ENCODE data around the gene ZDHHC18.
A peak's percentile ranks its signal among the peaks of the same experiment; 100 is the strongest.
"Not testable (repeated sequence)": the region's sequence is repeated elsewhere in the genome, so short reads cannot be mapped to it uniquely, and the experiment has no call there.

Gene ZDHHC18

DNA sequence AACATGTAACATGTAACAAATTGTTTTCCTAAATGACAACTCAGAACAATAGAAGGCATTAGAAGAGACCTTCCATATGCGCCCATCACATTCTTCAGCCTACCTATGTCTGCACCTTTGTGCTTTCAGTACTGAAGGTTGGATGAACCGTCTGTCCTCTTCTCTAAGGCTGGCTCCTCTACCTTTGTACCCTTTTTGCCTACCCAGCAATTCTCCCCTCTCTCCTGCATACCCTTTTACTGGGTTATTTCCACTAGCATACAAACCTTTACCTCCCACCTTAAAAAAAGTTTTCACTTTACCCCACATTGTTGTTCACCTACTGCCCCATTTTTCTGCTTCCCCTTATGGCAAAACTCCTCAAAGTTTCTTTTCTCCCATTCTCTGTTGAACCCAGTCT is 33.6 kb upstream of the ZDHHC18 start:
- DNase-seq: no peak

- DNase-seq: no peak
Observed at GRCh38 chr1:26794391-26794790, 32.1 kb upstream of the ZDHHC18 start.

- no peak for DNase-seq
Observed at GRCh38 chr1:26797627-26798026, 28.9 kb upstream of the ZDHHC18 start.

DNA sequence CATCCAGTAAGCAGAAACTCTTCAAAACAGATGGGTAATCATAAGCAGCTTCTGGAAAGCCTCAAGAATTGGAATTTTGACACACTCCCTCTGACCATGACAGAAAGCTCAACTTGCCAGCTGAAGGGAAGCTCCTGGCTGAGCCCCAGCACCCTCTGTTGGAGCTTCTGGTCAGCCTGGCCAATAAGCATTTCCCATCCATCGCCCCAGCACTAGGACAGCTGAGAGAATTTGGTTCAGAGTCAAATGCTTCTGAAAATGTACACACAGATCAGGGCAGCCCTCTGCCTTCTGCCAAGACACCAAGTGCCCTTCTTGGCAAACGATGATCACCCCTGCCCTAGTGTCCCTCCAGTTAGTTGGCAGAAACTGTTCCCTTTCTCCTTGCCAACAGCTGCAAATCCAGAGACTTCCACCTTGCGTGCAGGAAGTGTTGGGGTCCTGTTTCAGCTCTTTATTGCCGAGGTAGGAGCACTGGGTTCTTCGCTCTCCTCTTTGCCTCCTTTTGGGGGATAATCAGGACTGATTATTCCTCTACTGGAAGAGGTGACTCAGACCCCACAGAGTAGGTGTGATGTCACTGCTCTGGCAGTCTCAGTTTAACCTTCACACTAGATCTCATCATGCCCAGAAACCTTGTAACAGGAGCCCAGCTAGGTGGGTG is 26.9 kb upstream of the ZDHHC18 start:
- peak; percentile 75 for DNase-seq

GRCh38 chr1:26803932-26804331 is 22.6 kb upstream of the ZDHHC18 start:
- DNase-seq: not testable (repeated sequence)

DNA sequence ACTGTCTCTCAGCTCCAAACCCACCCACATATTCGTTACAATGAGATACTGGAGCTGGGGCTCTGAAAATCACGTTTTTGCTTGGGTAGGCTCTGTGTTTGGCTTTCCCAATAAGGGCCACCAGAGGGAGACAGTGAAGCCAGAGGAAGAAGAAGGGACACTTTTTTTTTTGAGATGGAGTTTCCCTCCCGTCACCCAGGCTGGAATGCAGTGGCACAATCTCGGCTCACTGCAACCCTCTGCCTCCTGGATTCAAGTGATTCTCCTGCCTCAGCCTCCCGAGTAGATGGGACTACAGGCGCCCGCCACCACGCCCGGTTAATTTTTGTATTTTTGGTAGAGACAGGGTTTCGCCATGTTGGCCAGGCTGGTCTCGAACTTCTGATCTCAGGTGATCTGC is 16.4 kb upstream of the ZDHHC18 start:
- peak; percentile 33 for DNase-seq

- DNase-seq: no peak
Observed at GRCh38 chr1:26811057-26811456, 15.4 kb upstream of the ZDHHC18 start.

- DNase-seq: no peak
Observed at GRCh38 chr1:26811708-26812107, 14.8 kb upstream of the ZDHHC18 start.

DNA sequence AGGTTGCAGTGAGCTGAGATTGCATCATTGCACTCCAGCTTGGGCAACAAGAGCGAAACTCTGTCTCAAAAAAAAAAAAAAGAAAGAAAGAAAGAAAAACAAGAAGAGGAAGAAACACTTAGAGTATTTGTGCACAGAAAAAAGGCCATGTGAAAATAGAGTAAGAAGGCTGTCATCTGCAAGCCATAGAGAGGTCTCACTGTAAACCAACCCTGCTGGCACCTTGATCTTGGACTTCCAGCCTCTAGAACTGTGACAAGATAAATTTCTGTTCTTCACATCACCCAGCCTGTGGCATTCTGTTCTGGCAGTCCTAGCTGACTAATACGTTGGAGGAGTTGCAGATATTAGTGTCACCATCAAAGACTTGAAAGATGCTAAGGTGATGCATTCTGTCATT is 12.1 kb upstream of the ZDHHC18 start:
- DNase-seq: no peak

- no peak for DNase-seq
Observed at GRCh38 chr1:26814893-26815292, 11.6 kb upstream of the ZDHHC18 start.

DNA sequence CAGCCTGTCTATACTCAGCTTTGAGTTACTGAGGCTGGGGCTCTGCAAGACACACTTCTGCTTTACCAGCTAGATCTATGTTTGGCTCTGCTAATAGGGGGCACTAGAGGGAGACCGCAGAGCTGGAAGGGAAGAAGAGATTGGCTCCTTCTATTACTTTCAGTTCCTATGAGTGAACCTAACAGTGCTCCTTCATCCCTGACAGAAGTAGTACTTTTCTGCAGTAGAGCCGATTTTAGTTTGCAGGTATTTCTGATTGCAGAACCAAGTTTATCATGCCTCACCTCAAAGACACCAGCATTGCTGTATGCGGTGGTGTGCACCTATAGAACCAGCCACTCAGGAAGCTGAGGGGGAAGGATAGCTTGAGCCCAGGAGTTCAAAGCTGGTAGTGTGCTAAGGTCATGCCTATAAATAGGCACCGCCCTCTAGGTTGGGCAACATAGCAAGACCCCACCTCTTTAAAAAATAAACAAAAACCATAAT is 5.7 kb upstream of the ZDHHC18 start:
- peak; percentile 25 for DNase-seq

DNA sequence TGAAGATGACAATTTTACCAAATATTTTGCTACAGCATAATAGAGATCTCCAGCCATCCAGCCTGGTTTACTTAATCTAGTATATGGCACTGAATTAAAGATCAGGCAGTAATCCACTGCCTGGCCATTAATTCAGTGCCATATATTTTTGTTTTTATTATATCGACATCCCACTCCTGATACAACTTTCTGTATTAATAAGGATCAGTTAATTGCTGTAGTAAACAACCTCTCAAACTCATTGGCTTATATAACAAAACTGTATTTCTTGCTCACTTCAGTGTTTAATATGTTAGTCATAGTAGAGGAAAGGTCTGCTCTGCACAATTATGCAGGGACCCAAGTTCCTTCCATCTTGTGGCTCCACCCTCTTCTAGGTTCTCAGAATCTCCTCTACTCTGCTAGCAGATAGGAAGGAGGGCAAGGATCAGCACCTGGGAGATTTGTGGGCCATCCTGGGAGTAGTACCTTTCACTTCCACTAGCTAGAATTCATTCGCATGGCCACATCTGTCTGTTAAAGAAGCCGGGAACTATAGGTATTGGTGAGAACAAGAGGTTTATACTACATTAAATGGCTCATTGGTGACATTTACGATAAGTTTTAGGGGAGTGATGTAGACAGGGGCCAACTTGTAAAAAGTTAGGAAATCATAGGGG is 3.6 kb upstream of the ZDHHC18 start:
- DNase-seq: no peak

DNA sequence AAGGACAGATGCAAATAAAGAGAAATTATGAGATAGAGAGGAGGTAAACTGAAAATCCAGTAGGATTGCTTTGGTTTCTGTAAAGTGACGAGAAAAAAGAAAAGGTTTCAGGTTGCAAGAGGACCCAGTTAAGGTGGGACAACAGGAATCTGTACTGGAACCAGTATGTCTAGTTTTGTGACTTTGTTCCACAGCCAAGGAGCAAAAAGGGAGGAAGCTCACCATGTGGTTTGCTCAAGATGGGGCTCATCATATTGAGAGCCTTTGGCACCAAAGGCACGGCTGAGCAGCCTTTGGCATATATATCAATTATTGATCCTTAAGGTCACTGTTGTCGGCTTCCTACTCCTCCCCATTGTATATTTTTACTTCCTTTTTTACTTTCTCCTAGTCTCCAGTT is 1.8 kb upstream of the ZDHHC18 start:
- DNase-seq: no peak

DNA sequence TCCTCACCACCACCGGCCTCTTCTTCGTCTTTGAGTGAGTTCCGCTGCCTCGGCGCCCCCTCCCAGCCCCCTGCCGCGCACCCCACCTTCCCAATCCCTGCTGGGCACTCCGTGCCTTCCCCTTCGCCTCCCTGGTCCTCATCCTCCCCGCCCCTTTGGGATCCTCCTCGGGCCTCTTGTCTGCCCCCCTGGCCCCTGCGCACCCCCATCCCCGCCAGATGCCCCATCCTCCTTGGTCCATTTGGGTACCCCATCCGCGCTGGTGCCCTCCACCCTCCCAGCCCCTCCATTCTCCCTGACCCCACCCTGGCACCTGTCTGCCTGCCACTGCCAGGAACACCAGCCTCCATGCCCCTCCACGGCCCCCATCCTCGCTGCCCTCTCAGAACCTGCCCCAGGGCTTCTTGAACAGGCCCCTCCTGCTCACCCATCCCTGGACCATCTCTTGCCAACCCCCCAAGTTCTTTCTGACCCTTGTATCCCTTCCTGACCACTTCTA is 667 bp downstream of the ZDHHC18 start:
- DNase-seq: no peak

GRCh38 chr1:26827663-26828062 is 1.2 kb downstream of the ZDHHC18 start:
- no peak for DNase-seq

- no peak for DNase-seq
Observed at GRCh38 chr1:26828411-26828991, 2.0 kb downstream of the ZDHHC18 start.

GRCh38 chr1:26829184-26829911 is 2.9 kb downstream of the ZDHHC18 start:
- no peak for DNase-seq

DNA sequence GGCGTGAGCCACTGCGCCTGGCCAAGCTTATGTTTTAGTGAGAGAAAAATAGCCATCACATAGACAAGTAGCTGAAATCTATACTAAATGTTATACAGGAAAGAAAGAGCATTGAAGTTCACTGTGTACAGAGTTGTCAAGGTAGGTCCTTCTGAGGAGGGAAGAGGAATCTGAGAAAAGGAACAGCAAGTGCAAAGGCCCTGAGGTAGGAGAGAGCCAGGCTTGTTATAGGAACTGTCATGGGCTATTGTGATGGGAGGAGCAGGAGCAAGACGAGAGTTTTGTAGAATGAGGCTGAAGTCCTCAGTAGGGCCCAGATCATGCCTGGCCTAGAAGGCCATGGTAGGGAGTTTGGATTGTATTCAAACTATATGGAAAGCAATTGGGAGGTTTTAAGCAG is 4.6 kb downstream of the ZDHHC18 start:
- DNase-seq: no peak

GRCh38 chr1:26831546-26832248 is 5.2 kb downstream of the ZDHHC18 start:
- DNase-seq: no peak

- no peak for DNase-seq
Observed at GRCh38 chr1:26832249-26832960, 5.9 kb downstream of the ZDHHC18 start.

DNA sequence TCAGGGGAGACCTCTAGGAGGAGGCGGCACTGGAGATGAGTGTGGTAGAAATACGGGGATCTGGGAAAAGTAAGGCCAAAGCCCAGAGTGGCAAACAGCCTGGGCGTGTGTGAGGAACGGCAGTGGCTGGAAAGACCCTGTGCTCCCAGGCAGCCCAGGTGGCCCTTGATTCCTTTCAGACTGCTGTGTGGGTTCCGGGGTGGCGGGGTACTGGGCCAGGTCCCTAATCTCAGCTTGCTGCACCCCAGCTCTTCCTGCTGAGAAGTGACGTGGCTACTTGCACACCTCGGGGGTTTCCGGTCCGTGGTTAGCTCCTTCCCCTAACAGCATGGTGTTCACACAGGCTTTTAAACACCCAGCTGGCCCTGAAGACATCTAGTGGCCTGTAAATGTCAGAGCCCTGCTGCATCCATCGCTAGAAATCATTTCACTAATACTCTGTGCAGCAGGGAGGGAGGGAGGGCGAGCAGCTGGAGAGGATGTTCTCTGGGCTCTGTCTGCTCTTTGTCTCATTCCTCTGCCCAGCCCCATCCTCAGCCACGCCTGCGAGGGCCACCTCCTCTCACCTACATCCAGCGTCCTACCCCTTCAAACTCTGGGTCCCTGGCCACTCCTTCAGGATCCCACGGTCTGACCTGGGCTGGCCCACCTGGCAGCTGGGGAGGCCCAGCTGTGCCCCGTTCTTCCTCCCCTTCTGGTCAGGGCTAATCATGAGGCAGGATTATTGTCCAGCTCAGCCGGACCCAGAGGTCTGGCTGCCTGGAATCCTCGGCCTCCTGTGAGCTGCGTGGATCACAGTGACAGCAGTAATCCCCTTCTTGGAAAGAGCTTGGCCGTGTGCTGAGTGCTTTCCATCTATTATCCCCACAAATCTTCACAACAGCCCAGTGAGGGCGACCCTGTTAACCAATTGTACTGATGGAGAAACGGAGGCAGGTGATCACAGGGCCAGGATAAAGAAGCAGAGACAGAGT is 7.2 kb downstream of the ZDHHC18 start:
- DNase-seq: no peak

All from midbrain (tissue), 1 donor.